PFSK-1 (cell line): ENCODE measurements around the gene CFAP77.

ENCODE experiments used
- FOXP2 ChIP-seq: optimal IDR thresholded peaks from 2 replicates; pipeline ENCODE3; 2011; ENCODE audit warnings: borderline replicate concordance, control low read depth, inconsistent platforms; ENCODE audit not compliant: insufficient read depth; ENCODE audit errors: extremely low read length, extremely low read depth
- POLR2AphosphoS5 ChIP-seq: IDR thresholded peaks from 2 replicates; pipeline ENCODE4 v1.6.1; 2012; ENCODE audit warnings: low read depth, mild to moderate bottlenecking, control low read depth, low read length, moderate library complexity
- REST ChIP-seq, 2 experiments: IDR thresholded peaks; 2 replicates each; pipeline versions ENCODE4 v1.6.1 to v1.8.0; 2011 to 2012; ENCODE audit warnings: low read depth in 2 of 2, low read length in 2 of 2, control low read depth in 1 of 2, inconsistent platforms in 1 of 2, mild to moderate bottlenecking in 1 of 2, moderate library complexity in 1 of 2; ENCODE audit not compliant: insufficient read depth in 1 of 2
- SIN3A ChIP-seq: IDR thresholded peaks from 2 replicates; pipeline ENCODE4 v1.6.1; 2012; ENCODE audit warnings: mild to moderate bottlenecking, low read length, moderate library complexity, borderline replicate concordance; ENCODE audit not compliant: insufficient read depth
- TAF1 ChIP-seq: IDR thresholded peaks from 2 replicates; pipeline ENCODE4 v1.6.1; 2012; ENCODE audit warnings: low read length, control low read depth, borderline replicate concordance; ENCODE audit not compliant: insufficient read depth

GRCh38 chr9:132507670-132508469 lies 97.9 kb downstream of the CFAP77 start:
- TF ChIP-seq REST (IDR thresholded peaks at IDR 0.05; ENCODE audit: insufficient read depth in 1 of 2, low read depth in 2 of 2, low read length in 2 of 2), result no peak
- no peak for TF ChIP-seq POLR2AphosphoS5
- TF ChIP-seq FOXP2, result no peak
- TF ChIP-seq TAF1, result no peak
- TF ChIP-seq SIN3A, result no peak
